Activated CD4-positive, alpha-beta T cell treated with anti-CD3 and anti-CD28 coated beads, Interleukin-2, amount 50 U/mL, for 24 hours (primary cell): ENCODE results near the gene ITGB4.

Experiments used
- DNase-seq, 2 donors: peaks; one replicate each; pipeline ENCODE4 v3.0.0-alpha.2; 2020; ENCODE audit warnings: low read depth in 1 of 2, low spot score in 1 of 2

Gene ITGB4

DNA sequence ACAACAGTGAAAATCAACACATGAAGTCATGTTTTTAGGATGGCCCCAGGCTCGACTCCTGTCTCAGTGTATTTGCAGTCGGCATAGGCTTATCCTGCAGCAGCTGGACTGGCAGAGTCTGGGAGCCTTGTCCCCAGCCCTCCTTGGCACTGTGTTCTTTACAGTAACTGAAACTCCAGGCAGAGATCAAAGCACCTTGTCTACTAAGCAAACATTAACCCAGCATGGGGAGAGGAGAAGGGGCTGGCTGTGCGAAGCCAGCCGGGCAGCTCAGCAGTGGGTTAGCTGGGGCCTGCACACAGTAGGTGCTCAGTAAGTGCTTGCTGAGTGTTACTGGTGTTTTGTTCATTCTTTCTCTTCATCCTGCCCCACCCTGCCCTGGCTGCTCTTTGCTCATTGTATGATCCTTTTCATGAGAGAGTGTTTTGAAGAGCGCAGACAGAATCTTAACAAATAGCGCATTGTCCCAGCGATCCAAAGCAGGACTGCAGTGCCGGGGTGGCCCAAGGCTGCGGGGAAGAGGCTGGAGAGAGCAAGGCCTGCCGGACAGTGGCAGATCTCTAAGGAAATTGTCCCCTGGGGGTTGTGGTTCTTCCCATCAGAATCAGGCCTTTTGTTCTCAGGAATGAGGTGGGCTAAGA is 23.5 kb upstream of the ITGB4 start:
- no peak for DNase-seq

DNA sequence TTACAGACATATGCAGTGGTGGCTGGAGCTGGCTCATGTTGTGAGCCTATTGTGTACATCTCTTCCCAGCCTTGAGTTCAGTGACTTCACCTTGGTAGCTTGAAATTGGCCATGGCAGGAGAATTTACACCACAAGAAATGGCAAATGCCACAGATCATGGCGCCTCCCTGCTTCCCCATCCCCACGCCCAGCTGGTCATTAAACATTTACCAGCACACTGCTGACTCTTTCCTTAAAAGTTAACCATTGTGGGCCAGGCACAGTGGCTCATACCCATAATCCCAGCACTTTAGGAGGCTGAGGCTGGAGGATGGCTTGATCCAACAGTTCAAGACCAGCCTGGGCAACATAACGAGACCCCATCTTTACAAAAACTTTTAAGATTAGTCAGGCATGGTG is 22.6 kb upstream of the ITGB4 start:
- no peak for DNase-seq

DNA sequence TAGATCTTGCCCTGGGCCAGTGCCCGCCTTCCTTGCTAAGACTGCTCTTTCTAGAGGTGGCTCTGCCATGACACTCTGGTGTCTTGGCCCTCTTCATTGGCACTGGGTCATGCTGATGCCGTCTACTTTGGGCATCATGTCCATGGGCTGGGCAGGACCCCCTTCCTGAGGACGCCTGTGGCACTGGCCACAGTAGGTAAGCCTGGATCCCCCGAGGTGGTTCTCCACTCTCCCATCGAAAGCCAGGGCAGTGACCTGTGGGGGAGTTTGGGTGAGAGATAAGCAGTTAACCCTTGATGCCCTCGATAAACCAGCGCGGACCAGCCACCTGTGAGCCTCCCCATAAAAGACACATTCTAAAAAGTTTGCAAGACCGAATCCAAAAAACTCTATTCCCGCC is 20.0 kb upstream of the ITGB4 start:
- no peak for DNase-seq

DNA sequence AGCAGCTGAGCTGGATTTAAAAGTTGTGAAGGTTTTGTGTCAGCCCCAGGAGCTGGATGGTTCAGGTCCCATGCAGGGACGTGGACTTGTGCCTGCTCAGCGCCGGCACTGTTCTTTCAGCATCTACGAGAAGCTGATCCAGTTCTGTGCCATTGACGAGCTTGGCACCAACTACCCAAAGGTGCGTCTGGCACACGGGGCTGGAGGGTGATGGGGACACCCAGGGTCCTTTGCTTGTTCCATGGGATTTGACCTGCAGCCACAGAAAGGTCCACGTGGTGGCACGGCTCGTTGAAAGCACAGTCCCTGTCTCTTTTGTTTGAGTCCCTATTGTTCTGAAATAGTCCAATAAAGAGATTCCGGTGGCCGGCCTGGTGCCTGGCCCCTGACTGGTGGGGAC is 18.1 kb upstream of the ITGB4 start:
- no peak for DNase-seq

DNA sequence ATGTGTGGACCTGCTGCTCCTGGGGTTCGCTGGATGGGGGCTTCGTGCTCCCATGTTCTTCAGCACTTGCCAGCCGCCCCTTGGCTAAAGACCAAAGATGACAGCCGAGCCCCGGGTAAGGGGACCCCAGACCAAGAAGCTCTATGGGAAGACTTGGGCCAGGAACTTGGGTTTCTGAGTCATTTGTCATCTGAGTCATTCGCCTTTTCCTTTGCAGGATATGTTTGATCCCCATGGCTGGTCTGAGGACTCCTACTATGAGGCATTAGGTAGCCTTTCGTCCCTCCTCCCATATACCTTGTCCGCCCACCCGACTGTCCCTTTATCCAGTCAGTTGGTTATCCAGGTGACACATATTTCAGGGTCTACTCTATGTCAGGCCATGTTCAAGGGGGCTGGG is 17.7 kb upstream of the ITGB4 start:
- no peak for DNase-seq

DNA sequence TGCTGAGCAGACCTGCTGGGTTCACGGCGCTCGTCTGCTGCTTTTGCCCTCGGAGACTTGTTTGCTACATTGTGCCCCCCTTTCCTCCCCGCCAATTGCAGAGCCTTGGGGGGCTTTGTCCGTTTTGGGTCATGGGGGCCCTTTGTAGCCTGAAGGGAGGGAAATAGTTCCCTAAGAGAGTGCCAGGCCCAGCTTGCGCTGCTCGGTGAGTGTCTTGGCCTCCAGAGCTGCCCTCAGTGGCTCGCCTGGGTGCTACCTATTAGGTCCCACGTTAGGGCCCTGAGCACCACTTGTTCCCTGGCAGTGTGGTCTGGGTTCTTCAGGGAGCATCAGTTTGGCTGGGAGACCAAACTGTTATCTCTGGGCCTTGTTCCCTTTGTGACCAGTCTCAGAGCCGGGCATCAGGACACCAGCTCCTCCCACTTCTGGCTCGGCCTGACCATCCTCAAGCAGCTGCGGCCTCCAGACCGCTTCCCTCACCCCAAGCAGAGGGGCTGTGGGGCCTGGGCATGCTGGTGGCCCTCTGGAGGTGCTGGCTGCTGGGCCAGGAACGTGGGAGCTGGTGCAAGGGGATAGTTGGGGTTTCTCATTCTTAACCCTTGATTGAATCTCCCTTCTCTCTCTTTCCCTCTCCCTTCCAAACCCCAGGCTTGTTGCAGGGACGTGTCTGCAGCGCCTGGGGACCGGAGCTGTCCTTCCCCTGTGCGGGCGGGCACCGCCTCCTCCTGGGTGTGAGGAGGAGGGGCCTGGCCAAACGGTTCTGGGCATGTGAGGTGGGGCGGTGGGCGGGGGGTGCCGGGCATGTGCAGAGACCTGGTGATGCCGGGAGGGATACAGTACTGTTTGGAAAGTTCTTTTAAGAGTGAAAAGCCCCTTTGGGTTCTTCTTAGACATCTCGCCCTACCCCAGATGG is 16.0 kb upstream of the ITGB4 start:
- DNase-seq = no peak

DNA sequence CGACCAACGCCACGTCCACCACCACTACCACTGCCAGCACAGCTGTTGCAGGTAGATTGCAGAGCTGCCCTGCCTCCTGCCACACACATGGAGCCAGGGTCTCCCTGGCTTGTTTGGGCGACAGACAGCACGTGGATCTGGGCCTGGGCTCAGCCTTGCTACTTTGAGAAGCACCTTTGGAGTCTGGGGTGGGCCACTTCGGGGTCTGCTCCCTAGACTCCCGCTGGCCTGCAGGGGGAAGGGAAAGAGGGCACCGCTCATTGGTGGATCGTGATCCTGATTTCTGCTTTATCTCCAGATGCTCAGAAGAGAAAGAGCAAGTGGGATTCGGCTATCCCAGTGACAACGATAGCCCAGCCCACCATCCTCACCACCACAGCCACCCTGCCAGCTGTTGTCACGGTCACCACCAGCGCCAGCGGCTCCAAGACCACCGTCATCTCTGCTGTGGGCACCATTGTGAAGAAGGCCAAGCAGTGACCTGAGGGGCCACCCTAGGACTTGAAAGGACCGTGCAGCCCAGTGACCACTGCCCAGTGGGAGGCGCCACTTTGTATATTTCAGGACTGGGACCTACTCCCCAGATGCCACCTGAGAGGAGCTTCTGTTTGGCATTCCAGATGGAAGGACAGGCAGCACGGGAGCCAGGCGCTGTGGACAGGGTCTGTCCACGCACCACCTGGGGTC is 15.1 kb upstream of the ITGB4 start:
- DNase-seq = no peak

DNA sequence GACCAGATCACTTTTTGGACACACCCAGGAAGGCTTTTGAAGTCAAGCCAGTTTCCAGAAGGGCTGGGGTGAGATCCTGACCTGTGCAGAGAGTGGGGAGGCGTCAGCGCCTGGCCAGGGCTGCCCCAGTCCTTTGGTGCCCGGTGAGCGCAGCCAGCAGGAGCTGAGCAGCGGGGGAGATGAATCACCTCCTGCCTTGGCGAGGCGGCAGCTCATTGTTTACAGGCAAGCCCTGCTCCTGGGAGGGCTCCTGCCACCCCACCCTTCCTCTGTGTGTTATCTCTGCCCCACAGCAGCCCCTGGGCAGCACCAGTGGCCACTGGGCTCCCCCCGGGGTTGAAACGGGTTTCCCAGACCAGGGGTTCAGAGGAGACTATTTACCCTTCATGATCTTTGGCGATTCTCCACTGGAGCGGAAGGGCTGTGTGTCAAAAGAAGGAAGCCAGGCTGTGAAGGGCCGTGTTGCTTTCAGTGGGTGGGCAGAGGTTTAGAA is 14.1 kb upstream of the ITGB4 start:
- DNase-seq = no peak

DNA sequence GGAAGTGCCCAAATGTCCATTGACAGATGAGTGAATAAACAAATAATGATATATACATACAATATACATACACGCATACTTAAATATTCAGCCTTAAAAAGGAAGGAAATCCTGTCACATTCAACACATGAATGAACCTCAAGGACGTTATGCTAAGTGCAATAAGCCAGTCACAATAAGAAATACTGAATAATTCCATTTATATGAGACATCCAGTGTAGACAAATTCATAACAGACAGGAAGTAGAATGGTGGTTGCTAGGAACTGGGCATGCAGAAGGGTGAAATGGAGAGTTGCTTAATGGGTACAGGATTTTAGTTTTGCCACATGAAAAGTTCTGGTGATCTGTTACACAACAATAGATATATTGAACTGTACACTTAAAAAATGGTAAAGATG is 8.8 kb upstream of the ITGB4 start:
- no peak for DNase-seq

DNA sequence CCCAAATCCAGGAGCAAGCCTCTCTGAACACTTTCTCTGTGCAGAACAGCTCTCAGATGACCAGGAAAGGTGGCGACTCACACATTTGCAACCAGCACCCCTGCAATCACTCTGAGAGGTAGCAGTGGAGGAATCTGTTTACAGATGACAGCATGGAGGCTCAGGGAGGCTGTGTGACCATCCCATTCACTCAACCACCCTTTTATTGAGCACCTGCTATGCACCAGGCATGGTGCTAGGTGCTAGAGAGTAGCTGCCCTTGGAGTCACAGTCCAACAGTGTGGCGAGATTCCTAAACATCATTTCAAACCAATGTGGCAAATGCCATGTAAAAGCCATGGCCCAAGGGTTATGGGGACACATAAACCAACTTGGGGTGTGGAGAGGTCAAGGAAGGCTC is 1.5 kb upstream of the ITGB4 start:
- DNase-seq = no peak

DNA sequence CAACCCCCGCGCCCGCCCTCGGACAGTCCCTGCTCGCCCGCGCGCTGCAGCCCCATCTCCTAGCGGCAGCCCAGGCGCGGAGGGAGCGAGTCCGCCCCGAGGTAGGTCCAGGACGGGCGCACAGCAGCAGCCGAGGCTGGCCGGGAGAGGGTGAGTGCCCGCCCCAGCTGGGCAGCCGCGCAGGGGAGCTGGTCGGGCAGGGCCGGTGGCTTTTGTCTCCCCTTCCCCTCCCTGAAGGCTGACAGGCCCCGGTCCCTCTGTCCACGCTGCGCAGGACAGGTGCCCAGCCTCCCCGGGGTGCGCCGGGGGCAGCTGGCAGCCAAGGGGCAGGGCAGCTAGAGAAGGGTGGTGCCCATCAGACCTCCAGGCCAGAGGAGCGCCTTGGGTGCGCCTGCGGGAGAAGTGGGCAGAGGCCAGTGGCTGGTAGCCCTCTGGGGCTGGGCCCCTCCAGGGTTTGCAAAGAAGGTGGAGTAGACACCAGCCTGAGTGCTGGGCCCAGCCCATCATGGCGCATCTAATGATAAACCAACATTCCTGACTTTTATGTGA is 278 bp downstream of the ITGB4 start:
- no peak for DNase-seq

DNA sequence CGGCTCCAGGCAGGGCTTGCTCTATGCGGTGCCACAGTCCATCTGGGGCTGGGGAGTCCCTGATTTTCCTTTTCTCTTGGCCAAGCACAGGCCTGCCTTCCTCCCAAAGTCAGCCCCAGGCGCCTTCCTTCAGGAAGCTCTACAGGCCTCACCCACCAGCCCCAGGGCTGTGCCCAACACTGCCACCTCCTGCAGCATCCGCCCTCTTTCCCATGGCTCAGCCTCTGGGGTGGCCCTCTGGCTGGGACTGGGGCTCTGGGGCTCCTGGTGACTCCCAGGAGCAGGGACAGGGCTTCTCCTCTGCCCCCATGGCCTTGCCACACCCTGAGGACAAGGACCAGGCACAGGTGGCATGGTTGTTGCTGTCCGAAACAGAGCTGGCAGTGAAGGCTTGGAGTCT is 817 bp downstream of the ITGB4 start:
- no peak for DNase-seq

DNA sequence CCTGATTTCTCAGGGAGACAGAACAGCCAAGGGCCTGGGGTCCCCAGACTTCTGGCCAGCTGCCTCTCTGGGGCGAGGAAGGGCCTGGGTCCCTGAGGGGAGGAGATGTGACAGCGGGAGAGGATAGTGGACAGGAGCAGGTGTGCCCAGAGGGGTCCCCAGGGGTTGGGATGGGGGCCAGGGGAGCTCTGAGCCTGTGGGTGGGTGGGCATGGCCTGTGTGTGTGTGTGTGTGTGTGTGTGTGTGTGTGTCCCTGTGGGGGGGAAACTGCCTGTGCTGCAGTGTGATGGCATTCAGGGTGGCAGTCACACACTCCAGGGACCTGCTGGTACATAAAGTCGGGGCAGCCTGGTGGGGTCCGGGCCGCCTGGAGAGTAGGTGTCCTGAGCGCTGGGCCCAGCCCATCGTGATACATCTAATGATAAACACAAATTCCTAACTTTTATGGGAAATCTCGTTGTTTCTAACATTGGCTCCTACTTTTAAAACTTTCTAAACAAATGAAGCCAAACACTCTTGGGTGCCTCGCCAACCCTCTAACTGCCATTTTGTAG is 1.4 kb downstream of the ITGB4 start:
- no peak for DNase-seq

DNA sequence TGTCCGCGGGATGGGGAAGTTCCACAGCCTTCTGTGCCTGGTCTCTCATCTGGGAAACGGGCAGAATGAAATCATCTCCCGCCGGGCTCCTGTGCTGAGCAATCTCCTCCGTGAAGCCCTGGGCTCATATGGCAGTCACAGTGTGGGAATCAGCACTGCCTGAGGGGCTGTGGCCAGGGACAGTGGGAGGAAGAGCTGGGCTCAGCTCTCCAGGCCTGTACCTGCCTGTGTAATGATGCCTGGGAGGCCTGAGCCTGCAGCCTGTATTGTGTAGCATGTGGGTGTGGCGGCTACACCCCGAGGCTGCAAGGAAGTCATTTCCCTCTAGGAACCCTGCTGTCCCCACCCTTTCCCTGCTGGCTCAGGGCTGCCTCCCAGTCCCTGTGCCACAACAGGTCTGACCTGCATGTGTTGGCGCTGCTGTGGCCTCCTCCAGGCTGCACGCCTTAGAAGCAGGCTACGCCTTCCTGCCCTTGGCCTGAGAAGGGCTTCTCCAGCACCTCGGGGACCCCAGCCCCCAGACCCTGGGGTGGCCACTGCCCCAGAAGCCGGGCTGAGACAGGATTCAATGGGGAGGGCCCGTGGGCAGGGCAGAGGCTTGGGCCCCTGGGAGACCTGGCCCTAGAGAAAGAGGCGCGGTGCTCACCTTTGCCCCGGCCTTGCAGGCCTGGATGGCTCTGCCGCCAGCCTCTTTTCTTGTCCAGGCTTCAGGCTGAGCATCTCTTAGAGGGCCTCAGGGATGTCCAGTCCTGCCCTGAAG is 2.1 kb downstream of the ITGB4 start:
- no peak for DNase-seq

DNA sequence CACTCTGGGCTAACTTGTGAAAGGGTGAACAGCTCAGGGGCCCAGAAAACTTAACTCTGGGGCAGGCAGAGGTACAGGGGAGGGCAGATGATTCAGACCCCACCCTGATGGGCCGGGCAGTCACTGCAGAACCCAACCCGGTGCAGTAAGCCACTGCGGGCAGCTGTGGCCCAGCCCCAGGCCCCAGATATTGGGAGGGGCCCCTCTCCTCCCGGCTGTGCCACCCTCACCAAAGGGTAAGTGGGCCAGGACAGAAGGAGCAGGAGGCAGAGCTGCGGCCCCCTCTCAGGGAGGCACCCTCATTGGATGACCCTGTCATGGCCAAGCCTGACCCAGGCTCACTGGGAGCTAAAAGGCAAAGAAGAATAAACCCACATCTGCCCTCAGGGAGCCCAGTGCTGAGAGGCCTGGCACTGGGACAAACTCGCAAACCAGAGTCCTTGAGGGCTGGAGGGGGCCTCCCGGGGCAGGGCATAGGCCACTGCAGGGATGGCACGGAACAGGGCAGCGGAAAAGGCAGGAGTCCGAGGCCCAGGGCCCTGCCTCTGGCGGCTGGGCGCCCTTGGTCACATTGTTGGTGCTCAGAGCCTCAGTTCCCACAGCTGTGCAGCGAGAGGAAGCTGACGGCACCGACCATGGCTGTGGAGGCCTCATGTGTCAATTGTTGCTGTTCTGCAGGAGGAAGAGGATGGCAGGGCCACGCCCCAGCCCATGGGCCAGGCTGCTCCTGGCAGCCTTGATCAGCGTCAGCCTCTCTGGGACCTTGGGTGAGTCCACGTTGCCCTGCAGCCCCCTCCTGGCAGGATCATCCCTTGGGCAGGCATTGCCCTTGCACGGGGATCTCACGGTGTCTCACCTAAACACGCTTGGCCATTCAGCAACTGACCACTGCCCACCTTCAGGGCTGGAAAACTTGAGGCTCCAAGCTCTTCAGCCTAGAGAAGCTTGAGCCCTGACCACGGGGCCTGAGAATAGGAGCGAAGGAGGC is 3.1 kb downstream of the ITGB4 start:
- DNase-seq = no peak

DNA sequence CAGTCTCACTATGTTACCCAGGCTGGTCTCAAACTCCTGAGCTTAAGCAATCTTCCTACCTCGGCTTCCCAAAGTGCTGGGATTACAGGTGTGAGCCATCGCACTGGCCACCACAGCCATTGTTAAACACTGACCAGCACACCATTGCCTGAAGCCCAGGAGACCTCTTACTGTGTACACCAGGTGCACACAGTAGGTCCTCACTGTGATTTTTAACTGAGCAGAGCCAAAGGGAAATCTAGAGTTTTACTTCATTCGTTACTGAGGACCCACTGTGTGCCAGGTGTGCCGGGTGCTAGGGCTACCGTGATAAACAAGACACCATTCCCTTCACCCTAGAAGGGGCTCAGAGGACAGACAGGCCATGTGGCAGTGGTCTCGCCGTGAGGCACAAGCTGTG is 4.2 kb downstream of the ITGB4 start:
- no peak for DNase-seq

DNA sequence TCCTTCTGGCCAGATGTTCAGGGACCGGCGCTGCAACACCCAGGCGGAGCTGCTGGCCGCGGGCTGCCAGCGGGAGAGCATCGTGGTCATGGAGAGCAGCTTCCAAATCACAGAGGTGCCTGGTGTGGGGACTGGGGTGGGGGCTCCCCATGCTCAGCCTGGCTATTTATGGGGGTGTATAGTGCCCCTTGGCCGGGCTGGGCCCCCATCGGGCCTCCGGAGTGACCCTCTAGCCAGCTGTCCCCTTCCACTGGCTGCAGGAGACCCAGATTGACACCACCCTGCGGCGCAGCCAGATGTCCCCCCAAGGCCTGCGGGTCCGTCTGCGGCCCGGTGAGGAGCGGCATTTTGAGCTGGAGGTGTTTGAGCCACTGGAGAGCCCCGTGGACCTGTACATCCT is 6.1 kb downstream of the ITGB4 start:
- DNase-seq = no peak

DNA sequence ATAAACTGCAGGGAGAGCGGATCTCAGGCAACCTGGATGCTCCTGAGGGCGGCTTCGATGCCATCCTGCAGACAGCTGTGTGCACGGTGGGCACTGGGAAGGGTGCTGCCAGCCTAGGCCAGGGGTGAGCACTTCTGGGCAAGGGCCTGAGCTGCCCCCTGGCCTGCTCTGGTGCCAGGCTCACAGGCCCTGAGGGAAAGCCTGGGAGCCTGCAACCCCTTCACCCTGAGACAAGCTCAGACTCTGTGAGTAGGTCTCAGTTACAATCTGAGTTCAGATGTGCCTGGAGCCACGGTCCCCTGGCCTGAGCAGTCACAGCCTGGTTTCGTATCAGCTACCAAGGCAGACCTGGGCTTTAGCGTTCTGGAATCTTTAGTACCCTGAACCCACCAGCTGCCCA is 8.1 kb downstream of the ITGB4 start:
- DNase-seq = no peak

DNA sequence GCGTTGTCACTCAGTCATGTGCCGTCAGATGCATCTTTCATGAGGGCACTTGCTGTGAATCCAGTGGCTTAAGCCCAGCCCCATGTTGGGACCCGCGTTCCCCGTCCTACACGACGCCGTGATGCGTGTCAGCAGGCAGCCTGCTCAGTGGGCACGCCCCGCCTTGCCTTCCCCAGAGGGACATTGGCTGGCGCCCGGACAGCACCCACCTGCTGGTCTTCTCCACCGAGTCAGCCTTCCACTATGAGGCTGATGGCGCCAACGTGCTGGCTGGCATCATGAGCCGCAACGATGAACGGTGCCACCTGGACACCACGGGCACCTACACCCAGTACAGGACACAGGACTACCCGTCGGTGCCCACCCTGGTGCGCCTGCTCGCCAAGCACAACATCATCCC is 8.8 kb downstream of the ITGB4 start:
- no peak for DNase-seq
